HG03060 (cell line): Measurements from ENCODE around the gene EXOC6.
"Not testable (repeated sequence)": the region's sequence is repeated elsewhere in the genome, so short reads cannot be mapped to it uniquely, and the experiment has no call there.

Experiments used
- ATAC-seq: cut with Tn5 transposase; IDR thresholded peaks from one replicate; pipeline ENCODE4 v1.9.1; 2021; ENCODE audit warnings: low read depth, moderate number of reproducible peaks; ENCODE audit not compliant: unreplicated experiment

EXOC6 gene

DNA sequence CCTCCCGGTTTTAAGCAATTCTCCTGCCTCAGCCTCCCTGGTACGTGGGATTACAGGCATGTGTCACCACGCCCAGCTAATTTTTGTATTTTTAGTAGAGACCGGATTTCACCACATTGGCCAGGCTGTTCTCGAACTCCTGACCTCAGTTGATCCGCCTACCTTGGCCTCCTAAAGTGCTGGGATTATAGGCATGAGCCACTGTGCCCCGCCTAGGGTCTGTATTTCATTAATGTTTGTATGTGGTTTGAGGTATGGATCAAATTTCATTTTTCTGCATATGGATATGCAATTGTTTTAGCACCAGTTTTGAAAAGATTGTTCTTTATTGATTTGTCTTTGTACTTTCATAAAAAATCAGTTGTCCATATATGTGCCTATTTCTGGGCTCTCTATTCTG lies 251.3 kb downstream of the EXOC6 start:
- no peak for ATAC-seq

DNA sequence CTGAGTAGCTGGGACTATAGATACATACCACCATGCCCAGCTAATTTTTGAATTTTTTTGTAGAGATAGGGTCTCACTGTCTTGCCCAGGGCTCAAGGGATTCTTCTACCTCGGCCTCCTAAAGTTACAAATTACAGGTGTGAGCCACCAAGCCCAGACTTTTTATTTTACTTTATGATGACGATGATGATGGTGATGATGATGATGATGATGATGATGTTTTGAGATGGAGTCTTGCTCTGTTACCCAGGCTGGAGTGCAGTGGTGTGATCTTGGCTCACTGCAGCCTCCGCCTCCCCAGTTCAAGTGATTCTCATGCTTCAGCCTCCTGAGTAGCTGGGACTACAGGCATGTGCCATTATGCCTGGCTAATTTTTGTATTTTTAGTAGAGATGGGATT lies 252.8 kb downstream of the EXOC6 start:
- not testable (repeated sequence) for ATAC-seq

DNA sequence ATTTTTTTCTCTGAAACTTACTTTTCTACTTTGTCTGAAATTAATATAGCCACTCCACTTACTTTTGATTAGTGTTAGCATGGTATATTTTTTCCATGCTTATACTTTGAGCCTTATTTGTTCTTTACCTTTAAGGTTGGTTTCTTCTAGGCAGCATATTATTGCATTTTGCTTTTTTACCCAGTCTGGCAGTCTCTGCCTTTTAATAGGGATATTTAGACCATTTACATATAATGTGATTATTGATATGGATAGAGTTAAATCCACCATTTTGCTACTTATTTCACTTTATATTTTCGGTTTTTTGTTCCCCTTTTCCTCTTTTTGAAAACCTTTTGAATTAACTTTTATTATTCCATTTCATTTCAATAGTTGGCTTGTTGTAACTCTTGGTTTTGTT lies 255.6 kb downstream of the EXOC6 start:
- ATAC-seq, result no peak

GRCh38 chr10:93106631-93107072 lies 258.3 kb downstream of the EXOC6 start:
- ATAC-seq, result no peak
